Common myeloid progenitor, CD34-positive (primary cell): ENCODE data around the gene SLC25A25.
"Not testable (repeated sequence)": the region's sequence is repeated elsewhere in the genome, so short reads cannot be mapped to it uniquely, and the experiment has no call there.

Experiments used
- CTCF ChIA-PET: fragments of 350-600 bp; sonication (Branson Sonifier 250); formaldehyde crosslinking; loops from one replicate; lab custom pipeline; 2021; ENCODE audit warnings: antibody characterized with exemption; lab: Charles Lee
- POLR2A ChIA-PET: fragments of 350-600 bp; sonication (Branson Sonifier 250); formaldehyde crosslinking; loops from one replicate; lab custom pipeline; 2021; ENCODE audit warnings: antibody characterized with exemption; lab: Charles Lee
- DNase-seq, 3 donors: peaks; one replicate each; pipeline versions ENCODE4 v3.0.0 to v3.0.0-alpha.2; 2013
- H3K27ac ChIP-seq, 2 experiments: 1 replicate in 1 of 2; 2 replicates in 1 of 2; pipeline ENCODE4 v1.7.0; 2013; ENCODE audit warnings: inconsistent platforms in 2 of 2, low read length in 2 of 2, mild to moderate bottlenecking in 2 of 2, low read depth in 1 of 2, moderate library complexity in 1 of 2; ENCODE audit not compliant: severe bottlenecking in 2 of 2, insufficient read depth in 1 of 2, poor library complexity in 1 of 2
- H3K27me3 ChIP-seq, 5 experiments: replicated peaks in 2 of 5; 1 replicate in 3 of 5; 2 replicates in 2 of 5; pipeline versions ENCODE4 v1.6.1 to v1.7.0; 2013; ENCODE audit warnings: low read length in 4 of 5, mild to moderate bottlenecking in 2 of 5, moderate library complexity in 2 of 5, inconsistent platforms in 1 of 5; ENCODE audit not compliant: insufficient read depth in 5 of 5, control insufficient read depth in 4 of 5
- H3K36me3 ChIP-seq, 4 experiments: 1 replicate in 2 of 4; 2 replicates in 2 of 4; pipeline versions ENCODE4 v1.6.1 to v1.7.0; 2013; ENCODE audit warnings: low read length in 3 of 4, control low read depth in 1 of 4, mild to moderate bottlenecking in 1 of 4; ENCODE audit not compliant: control insufficient read depth in 4 of 4, insufficient read depth in 4 of 4
- H3K4me1 ChIP-seq, 4 experiments: 1 replicate in 3 of 4; 2 replicates in 1 of 4; pipeline versions ENCODE4 v1.6.1 to v1.7.1; 2013; ENCODE audit warnings: low read length in 3 of 4, mild to moderate bottlenecking in 3 of 4, control low read depth in 1 of 4, inconsistent platforms in 1 of 4, moderate library complexity in 1 of 4; ENCODE audit not compliant: control insufficient read depth in 4 of 4, insufficient read depth in 4 of 4; ENCODE audit errors: control extremely low read depth in 1 of 4
- H3K4me3 ChIP-seq, 7 experiments: 1 replicate in 4 of 7; 2 replicates in 3 of 7; pipeline versions ENCODE4 v1.5.1 to v1.7.0; 2013; ENCODE audit warnings: mild to moderate bottlenecking in 7 of 7, low read length in 6 of 7, moderate library complexity in 6 of 7, inconsistent platforms in 2 of 7, low read depth in 2 of 7, control low read depth in 1 of 7; ENCODE audit not compliant: insufficient read depth in 4 of 7, control insufficient read depth in 1 of 7; ENCODE audit errors: extremely low read depth in 1 of 7
- H3K9me3 ChIP-seq, 5 experiments: 1 replicate in 4 of 5; 2 replicates in 1 of 5; pipeline versions ENCODE4 v1.6.1 to v1.7.1; 2013; ENCODE audit warnings: low read length in 4 of 5, mild to moderate bottlenecking in 2 of 5, inconsistent platforms in 1 of 5, low read depth in 1 of 5, moderate library complexity in 1 of 5; ENCODE audit not compliant: control insufficient read depth in 4 of 5, insufficient read depth in 2 of 5; ENCODE audit errors: control extremely low read depth in 1 of 5
- WGBS: methylation state at CpG from one replicate; pipeline ENCODE4 v1.1.5; 2013; ENCODE audit not compliant: insufficient coverage; 5-methylcytosine and 5-hydroxymethylcytosine counted together

The SLC25A25 gene

GRCh38 chr9:128127990-128128835, 60.2 kb downstream of the SLC25A25 start:
- Histone ChIP-seq H3K27ac (peak overlapping the region; percentile 84 to 92), H3K4me3 (peak overlapping the region; percentile 83 to 96 (median 86)), H3K9me3 (no peaks in the 10 kb centered on the region), H3K4me1 (peaks cover 0 to 31% (median 27%) of the 10 kb centered on the region in 4 experiments), H3K36me3 (peaks cover 0 to 22% (median 6%) of the 10 kb centered on the region in 4 experiments), H3K27me3 (no peaks in the 10 kb centered on the region)
- CTCF ChIA-PET: interaction anchor here (0.9 to 1.6 kb wide), 6 partner anchors 9 to 186 kb away, joined by 3 to 6 read pairs (median 4); no protein-coding TSS in a partner anchor
- POLR2A ChIA-PET: interaction anchor here (2.0 kb wide), 1 partner anchor 11 kb away, joined by 6 read pairs; no protein-coding TSS in a partner anchor
- WGBS: under 1% methylated on average over 71 of the region's 82 CpGs
- peak; percentile 92 to 95 (median 95) for DNase-seq

GRCh38 chr9:128128836-128129590, 61.0 kb downstream of the SLC25A25 start:
- peaks cover 0 to 31% (median 27%) of the 10 kb centered on the region in 4 experiments for H3K4me1 ChIP-seq
- no peaks in the 10 kb centered on the region for H3K27me3 ChIP-seq
- peaks cover 0 to 15% (median under 1%) of the 10 kb centered on the region in 4 experiments for H3K36me3 ChIP-seq
- POLR2A ChIA-PET: interaction anchor here (2.0 kb wide), 1 partner anchor 11 kb away, joined by 6 read pairs; no protein-coding TSS in a partner anchor
- peak overlapping the region; percentile 83 to 96 (median 86) for H3K4me3 ChIP-seq
- 76% methylated on average over 20 of the region's 29 CpGs for WGBS
- no peaks in the 10 kb centered on the region for H3K9me3 ChIP-seq
- no peak for DNase-seq
- H3K27ac ChIP-seq: peak overlapping the region in 1 of 2 experiments; percentile 92
- CTCF ChIA-PET: interaction anchor here (0.9 to 1.6 kb wide), 7 partner anchors 8 to 186 kb away, joined by 3 to 6 read pairs (median 4); no protein-coding TSS in a partner anchor

GRCh38 chr9:128129976-128130590, 62.1 kb downstream of the SLC25A25 start:
- H3K27ac ChIP-seq, H3K4me3 ChIP-seq, H3K27me3 ChIP-seq, DNase-seq, H3K36me3 ChIP-seq, POLR2A ChIA-PET, H3K9me3 ChIP-seq: not testable (repeated sequence)
- 40% methylated on average over 1 of the region's 12 CpGs for WGBS
- CTCF ChIA-PET: interaction anchor here (1.4 kb wide), 1 partner anchor 13 kb away, joined by 4 read pairs; no protein-coding TSS in a partner anchor
- H3K4me1 ChIP-seq: peaks cover 0 to 29% (median 26%) of the 10 kb centered on the region in 4 experiments

GRCh38 chr9:128130651-128131050, 62.6 kb downstream of the SLC25A25 start:
- H3K9me3 ChIP-seq, H3K27me3 ChIP-seq, DNase-seq, H3K27ac ChIP-seq, H3K4me3 ChIP-seq, POLR2A ChIA-PET, H3K36me3 ChIP-seq, CTCF ChIA-PET: not testable (repeated sequence)
- 61% methylated on average over 3 of the region's 7 CpGs for WGBS
- peaks cover 0 to 26% (median 25%) of the 10 kb centered on the region in 4 experiments for H3K4me1 ChIP-seq

GRCh38 chr9:128131346-128131745, 63.3 kb downstream of the SLC25A25 start:
- H3K9me3 ChIP-seq, H3K36me3 ChIP-seq, DNase-seq, H3K4me3 ChIP-seq, H3K27me3 ChIP-seq, POLR2A ChIA-PET, H3K27ac ChIP-seq: not testable (repeated sequence)
- WGBS: 98% methylated on average over 6 of the region's 8 CpGs
- CTCF ChIA-PET: interaction anchor here (1.1 to 1.2 kb wide), 2 partner anchors 27 to 28 kb away, joined by 4 read pairs; no protein-coding TSS in a partner anchor
- peaks cover 0 to 20% (median 19%) of the 10 kb centered on the region in 4 experiments for H3K4me1 ChIP-seq

- WGBS: 72% methylated on average over 7 of the region's 8 CpGs
Measured at GRCh38 chr9:128132139-128132538, 64.1 kb downstream of the SLC25A25 start.

More at GRCh38 chr9:128132139-128132538, 64.1 kb downstream of the SLC25A25 start:
- POLR2A ChIA-PET, DNase-seq, H3K36me3 ChIP-seq, H3K9me3 ChIP-seq, H3K27me3 ChIP-seq, H3K4me3 ChIP-seq, H3K27ac ChIP-seq: not testable (repeated sequence)
- CTCF ChIA-PET: interaction anchor here (1.1 to 1.2 kb wide), 2 partner anchors 26 to 27 kb away, joined by 4 read pairs; no protein-coding TSS in a partner anchor
- peaks cover 0 to 15% (median 13%) of the 10 kb centered on the region in 4 experiments for H3K4me1 ChIP-seq
